HEK293 (cell line): ENCODE measurements around the gene KCNQ1.

ENCODE experiments used
- CTCF ChIA-PET: fragments of 350-600 bp; formaldehyde crosslinking; extraction: SDS; loops from one replicate; lab custom pipeline; 2021; ENCODE audit warnings: antibody characterized with exemption; lab: Yijun Ruan, JAX
- POLR2A ChIA-PET: fragments of 300-600 bp; formaldehyde crosslinking; extraction: SDS; loops from one replicate; lab custom pipeline; 2020; ENCODE audit warnings: antibody characterized with exemption, inconsistent platforms; lab: Yijun Ruan, JAX
- H3K27ac ChIP-seq: fragments of 200-500 bp; sonication (Bioruptor generic); 2 replicates; pipeline ENCODE4 v1.5.1; 2014; ENCODE audit warnings: low read depth, low read length, control low read depth, inconsistent platforms; ENCODE audit errors: extremely low read depth
- H3K36me3 ChIP-seq, 2 experiments: fragments of 200-500 bp in 1 of 2; sonication (Bioruptor generic) in 1 of 2; 1 replicate in 1 of 2; 2 replicates in 1 of 2; pipeline ENCODE4 v1.5.1; 2014 to 2017; ENCODE audit warnings: inconsistent platforms in 2 of 2, low read length in 2 of 2; ENCODE audit not compliant: control insufficient read depth in 2 of 2, insufficient read depth in 1 of 2
- H3K4me1 ChIP-seq: fragments of 200-500 bp; sonication (Bioruptor generic); 2 replicates; pipeline ENCODE4 v1.5.1; 2014; ENCODE audit warnings: mild to moderate bottlenecking, low read length, inconsistent platforms; ENCODE audit not compliant: control insufficient read depth, insufficient read depth
- H3K4me3 ChIP-seq: 2 replicates; pipeline ENCODE4 v1.5.1; 2011; ENCODE audit warnings: low read depth, mild to moderate bottlenecking, control low read depth, low read length, moderate library complexity
- H3K9me3 ChIP-seq: fragments of 200-500 bp; sonication (Bioruptor generic); 2 replicates; pipeline ENCODE4 v1.5.1; 2014; ENCODE audit warnings: low read depth, low read length, inconsistent platforms; ENCODE audit not compliant: control insufficient read depth, insufficient read depth
- IKZF3 ChIP-seq: fragments of 450-650 bp; IDR thresholded peaks from 2 replicates; pipeline ENCODE4 v1.5.0; 2018; ENCODE audit warnings: missing biosample characterization, mild to moderate bottlenecking, missing genetic modification characterization, moderate library complexity
- KLF1 ChIP-seq: fragments of 450-650 bp; formaldehyde crosslinking; IDR thresholded peaks from 2 replicates; pipeline ENCODE4 v1.5.1; 2016; ENCODE audit warnings: missing biosample characterization, missing genetic modification characterization
- KLF17 ChIP-seq: fragments of 450-650 bp; formaldehyde crosslinking; IDR thresholded peaks from 2 replicates; pipeline ENCODE4 v1.5.1; 2016; ENCODE audit warnings: missing biosample characterization, missing genetic modification characterization
- MEIS1 ChIP-seq: sonication (generic); formaldehyde crosslinking; IDR thresholded peaks from 2 replicates; pipeline ENCODE4 v1.8.1; 2022; ENCODE audit warnings: missing genetic modification reagents, mild to moderate bottlenecking, borderline replicate concordance
- ZNF114 ChIP-seq: fragments of 450-650 bp; formaldehyde crosslinking; IDR thresholded peaks from 2 replicates; pipeline ENCODE4 v1.5.0; 2017; ENCODE audit warnings: missing biosample characterization, missing genetic modification characterization
- ZNF140 ChIP-seq: fragments of 450-650 bp; formaldehyde crosslinking; IDR thresholded peaks from 2 replicates; pipeline ENCODE4 v1.5.1; 2016; ENCODE audit warnings: missing biosample characterization, missing genetic modification characterization
- ZNF175 ChIP-seq: fragments of 450-650 bp; formaldehyde crosslinking; IDR thresholded peaks from 2 replicates; pipeline ENCODE4 v1.5.1; 2016; ENCODE audit warnings: missing biosample characterization, missing genetic modification characterization
- ZNF19 ChIP-seq: fragments of 450-650 bp; formaldehyde crosslinking; IDR thresholded peaks from 2 replicates; pipeline ENCODE4; 2016; ENCODE audit warnings: missing biosample characterization, missing genetic modification characterization, low read depth
- ZNF211 ChIP-seq: fragments of 450-650 bp; formaldehyde crosslinking; IDR thresholded peaks from 2 replicates; pipeline ENCODE4 v1.5.1; 2016; ENCODE audit warnings: low read depth, missing biosample characterization, missing genetic modification characterization
- ZNF223 ChIP-seq: fragments of 450-650 bp; formaldehyde crosslinking; IDR thresholded peaks from 2 replicates; pipeline ENCODE4 v1.5.1; 2016; ENCODE audit warnings: missing biosample characterization, missing genetic modification characterization
- ZNF274 ChIP-seq, 2 experiments: fragments of 200-500 bp in 1 of 2; fragments of 450-650 bp in 1 of 2; sonication (Bioruptor generic) in 1 of 2; formaldehyde crosslinking in 1 of 2; IDR thresholded peaks; 2 replicates each; pipeline versions ENCODE4 v1.5.1 to v1.6.1; 2014 to 2016; ENCODE audit warnings: borderline replicate concordance in 1 of 2, inconsistent platforms in 1 of 2, low read length in 1 of 2, missing biosample characterization in 1 of 2, missing genetic modification characterization in 1 of 2
- ZNF341 ChIP-seq: fragments of 450-650 bp; formaldehyde crosslinking; IDR thresholded peaks from 2 replicates; pipeline ENCODE4; 2016; ENCODE audit warnings: low read depth, missing biosample characterization, missing genetic modification characterization
- ZNF521 ChIP-seq: fragments of 450-650 bp; formaldehyde crosslinking; IDR thresholded peaks from 2 replicates; pipeline ENCODE4 v1.5.1; 2017; ENCODE audit warnings: missing biosample characterization, mild to moderate bottlenecking, missing genetic modification characterization
- ZNF544 ChIP-seq: fragments of 450-650 bp; formaldehyde crosslinking; IDR thresholded peaks from 2 replicates; pipeline ENCODE4 v1.5.0; 2017; ENCODE audit warnings: missing biosample characterization, missing genetic modification characterization
- ZNF561 ChIP-seq: fragments of 450-650 bp; IDR thresholded peaks from 2 replicates; pipeline ENCODE4 v1.5.1; 2018; ENCODE audit warnings: missing biosample characterization, missing genetic modification characterization, borderline replicate concordance
- ZNF692 ChIP-seq: fragments of 450-650 bp; formaldehyde crosslinking; IDR thresholded peaks from 2 replicates; pipeline ENCODE4 v1.5.1; 2016; ENCODE audit warnings: missing biosample characterization, missing genetic modification characterization
- ZSCAN18 ChIP-seq: fragments of 450-650 bp; formaldehyde crosslinking; IDR thresholded peaks from 2 replicates; pipeline ENCODE4 v1.5.1; 2016; ENCODE audit warnings: missing biosample characterization, missing genetic modification characterization
- TF ChIP-seq, protein P1 (sequence below): fragments of 450-650 bp; formaldehyde crosslinking; IDR thresholded peaks from 2 replicates; pipeline ENCODE4 v1.5.1; 2016; ENCODE audit warnings: missing biosample characterization, missing genetic modification characterization
- TF ChIP-seq, protein P2 (sequence below): fragments of 450-650 bp; formaldehyde crosslinking; IDR thresholded peaks from 2 replicates; pipeline ENCODE4 v1.5.1; 2016; ENCODE audit warnings: missing biosample characterization, missing genetic modification characterization, low read depth

KCNQ1 gene

GRCh38 chr11:2563213-2564007 is 118.6 kb downstream of the KCNQ1 start:
- ChIA-PET POLR2A (no interaction called here), CTCF (no interaction called here)
- Histone ChIP-seq H3K9me3 (no peaks in the 10 kb centered on the region), H3K4me1 (no peaks in the 10 kb centered on the region), H3K4me3 (no peak overlapping the region), H3K27ac (no peak overlapping the region), H3K36me3 (no peaks in the 10 kb centered on the region)
- no peak for TF ChIP-seq ZNF114 (tag by site-specific recombination)

- CTCF ChIA-PET = no interaction called here
- H3K4me1 ChIP-seq = no peaks in the 10 kb centered on the region
- H3K9me3 ChIP-seq = no peaks in the 10 kb centered on the region
- H3K36me3 ChIP-seq = no peaks in the 10 kb centered on the region
- TF ChIP-seq KLF1 (tag by site-specific recombination) (no peak), ZNF175 (no peak), ZSCAN18 (tag by site-specific recombination) (no peak), ZNF692 (tag by site-specific recombination) (no peak), ZNF544 (no peak), IKZF3 (tag by site-specific recombination) (no peak)
- H3K4me3 ChIP-seq = no peak overlapping the region
- H3K27ac ChIP-seq = no peak overlapping the region
- POLR2A ChIA-PET = no interaction called here
These were observed 119.3 kb downstream of the KCNQ1 start for GRCh38 chr11:2564008-2564530.

GRCh38 chr11:2564588-2565425 is 120.0 kb downstream of the KCNQ1 start:
- H3K4me1 ChIP-seq = no peaks in the 10 kb centered on the region
- ChIA-PET POLR2A (no interaction called here), CTCF (interaction anchor here (1.0 kb wide), 1 partner anchor 33 kb away, joined by 5 read pairs; no protein-coding TSS in a partner anchor)
- no peaks in the 10 kb centered on the region for H3K36me3 ChIP-seq
- H3K4me3 ChIP-seq = no peak overlapping the region
- H3K27ac ChIP-seq = no peak overlapping the region
- no peaks in the 10 kb centered on the region for H3K9me3 ChIP-seq
- no peak for TF ChIP-seq ZNF274 (IDR thresholded peaks at IDR 0.05; ENCODE audit: low read length)
- no peak for TF ChIP-seq ZNF274 (tag by site-specific recombination; IDR thresholded peaks at IDR 0.05; ENCODE audit: borderline replicate concordance)
- no peak for TF ChIP-seq ZNF561 (tag by site-specific recombination)
- TF ChIP-seq ZNF19 (tag by site-specific recombination) = no peak
- TF ChIP-seq ZNF223 (tag by site-specific recombination) = no peak
- TF ChIP-seq, protein P1, sequence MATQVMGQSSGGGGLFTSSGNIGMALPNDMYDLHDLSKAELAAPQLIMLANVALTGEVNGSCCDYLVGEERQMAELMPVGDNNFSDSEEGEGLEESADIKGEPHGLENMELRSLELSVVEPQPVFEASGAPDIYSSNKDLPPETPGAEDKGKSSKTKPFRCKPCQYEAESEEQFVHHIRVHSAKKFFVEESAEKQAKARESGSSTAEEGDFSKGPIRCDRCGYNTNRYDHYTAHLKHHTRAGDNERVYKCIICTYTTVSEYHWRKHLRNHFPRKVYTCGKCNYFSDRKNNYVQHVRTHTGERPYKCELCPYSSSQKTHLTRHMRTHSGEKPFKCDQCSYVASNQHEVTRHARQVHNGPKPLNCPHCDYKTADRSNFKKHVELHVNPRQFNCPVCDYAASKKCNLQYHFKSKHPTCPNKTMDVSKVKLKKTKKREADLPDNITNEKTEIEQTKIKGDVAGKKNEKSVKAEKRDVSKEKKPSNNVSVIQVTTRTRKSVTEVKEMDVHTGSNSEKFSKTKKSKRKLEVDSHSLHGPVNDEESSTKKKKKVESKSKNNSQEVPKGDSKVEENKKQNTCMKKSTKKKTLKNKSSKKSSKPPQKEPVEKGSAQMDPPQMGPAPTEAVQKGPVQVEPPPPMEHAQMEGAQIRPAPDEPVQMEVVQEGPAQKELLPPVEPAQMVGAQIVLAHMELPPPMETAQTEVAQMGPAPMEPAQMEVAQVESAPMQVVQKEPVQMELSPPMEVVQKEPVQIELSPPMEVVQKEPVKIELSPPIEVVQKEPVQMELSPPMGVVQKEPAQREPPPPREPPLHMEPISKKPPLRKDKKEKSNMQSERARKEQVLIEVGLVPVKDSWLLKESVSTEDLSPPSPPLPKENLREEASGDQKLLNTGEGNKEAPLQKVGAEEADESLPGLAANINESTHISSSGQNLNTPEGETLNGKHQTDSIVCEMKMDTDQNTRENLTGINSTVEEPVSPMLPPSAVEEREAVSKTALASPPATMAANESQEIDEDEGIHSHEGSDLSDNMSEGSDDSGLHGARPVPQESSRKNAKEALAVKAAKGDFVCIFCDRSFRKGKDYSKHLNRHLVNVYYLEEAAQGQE (tag by site-specific recombination) = no peak
- no peak for TF ChIP-seq ZNF211 (tag by site-specific recombination)
- no peak for TF ChIP-seq ZNF140
- no peak for TF ChIP-seq KLF17 (tag by site-specific recombination)
- TF ChIP-seq, protein P2, sequence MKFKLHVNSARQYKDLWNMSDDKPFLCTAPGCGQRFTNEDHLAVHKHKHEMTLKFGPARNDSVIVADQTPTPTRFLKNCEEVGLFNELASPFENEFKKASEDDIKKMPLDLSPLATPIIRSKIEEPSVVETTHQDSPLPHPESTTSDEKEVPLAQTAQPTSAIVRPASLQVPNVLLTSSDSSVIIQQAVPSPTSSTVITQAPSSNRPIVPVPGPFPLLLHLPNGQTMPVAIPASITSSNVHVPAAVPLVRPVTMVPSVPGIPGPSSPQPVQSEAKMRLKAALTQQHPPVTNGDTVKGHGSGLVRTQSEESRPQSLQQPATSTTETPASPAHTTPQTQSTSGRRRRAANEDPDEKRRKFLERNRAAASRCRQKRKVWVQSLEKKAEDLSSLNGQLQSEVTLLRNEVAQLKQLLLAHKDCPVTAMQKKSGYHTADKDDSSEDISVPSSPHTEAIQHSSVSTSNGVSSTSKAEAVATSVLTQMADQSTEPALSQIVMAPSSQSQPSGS = no peak
- no peak for TF ChIP-seq MEIS1
- TF ChIP-seq ZNF341 (tag by site-specific recombination) = no peak
- no peak for TF ChIP-seq ZNF175
- no peak for TF ChIP-seq ZNF521 (tag by site-specific recombination)
